ENCODE measurements around the gene FLVCR2. TPM values are rescaled to one million over a fixed set of nuclear protein-coding genes. Genes with fewer than 3 reads are reported as not detected.

Gene FLVCR2
- total RNA-seq, 1 experiment from 2014 or later = 7.0 TPM

- no peak for DNase-seq (ENCODE audit: low read depth)
- in situ Hi-C loops (cut with HindIII; ENCODE audit: low pct_unique_long_range_greater_than_20kb, low sequenced_read_pairs) = loop anchor here (25.0 kb wide), 1 partner anchor 414 kb away; the partner anchor contains the start of gene NEK9
Measured at GRCh38 chr14:75551021-75551420, 27.4 kb upstream of the FLVCR2 start.

DNA sequence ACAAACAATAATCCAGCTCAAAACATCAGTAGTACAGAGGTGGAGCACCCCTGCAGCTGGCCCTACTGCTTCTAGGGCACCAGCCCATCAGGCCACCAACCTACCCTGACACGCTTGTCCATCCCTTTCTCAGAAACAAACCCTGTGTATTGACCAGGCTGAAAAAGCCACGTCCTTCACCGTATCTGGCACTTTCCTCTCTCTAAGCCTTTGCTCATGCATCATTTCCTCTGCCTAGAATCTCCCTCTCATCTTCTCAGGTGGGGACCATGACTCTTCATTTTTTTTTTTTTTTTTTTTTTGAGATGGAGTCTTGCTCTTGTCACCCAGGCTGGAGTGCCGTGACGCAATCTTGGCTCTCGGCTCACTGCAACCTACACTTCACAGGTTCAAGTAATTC lies 25.3 kb upstream of the FLVCR2 start:
- in situ Hi-C loops (cut with HindIII; ENCODE audit: low pct_unique_long_range_greater_than_20kb, low sequenced_read_pairs) = loop anchor here (25.0 kb wide), 1 partner anchor 416 kb away; the partner anchor contains the start of gene NEK9
- no peak for DNase-seq (ENCODE audit: low read depth)

- no peak for DNase-seq (ENCODE audit: low read depth)
- in situ Hi-C loops (cut with HindIII; ENCODE audit: low pct_unique_long_range_greater_than_20kb, low sequenced_read_pairs) = loop anchor here (25.0 kb wide), 1 partner anchor 417 kb away; the partner anchor contains the start of gene NEK9
Measured at GRCh38 chr14:75553761-75554364, 24.6 kb upstream of the FLVCR2 start.

GRCh38 chr14:75554482-75554881 lies 23.9 kb upstream of the FLVCR2 start:
- in situ Hi-C loops (cut with HindIII; ENCODE audit: low pct_unique_long_range_greater_than_20kb, low sequenced_read_pairs) = loop anchor here (25.0 kb wide), 1 partner anchor 417 kb away; the partner anchor contains the start of gene NEK9
- DNase-seq (ENCODE audit: low read depth) = no peak

- DNase-seq (ENCODE audit: low read depth) = no peak
- in situ Hi-C loops (cut with HindIII; ENCODE audit: low pct_unique_long_range_greater_than_20kb, low sequenced_read_pairs) = loop anchor here (25.0 kb wide), 1 partner anchor 421 kb away; the partner anchor contains the start of gene NEK9
Measured at GRCh38 chr14:75558440-75558839, 20.0 kb upstream of the FLVCR2 start.

DNA sequence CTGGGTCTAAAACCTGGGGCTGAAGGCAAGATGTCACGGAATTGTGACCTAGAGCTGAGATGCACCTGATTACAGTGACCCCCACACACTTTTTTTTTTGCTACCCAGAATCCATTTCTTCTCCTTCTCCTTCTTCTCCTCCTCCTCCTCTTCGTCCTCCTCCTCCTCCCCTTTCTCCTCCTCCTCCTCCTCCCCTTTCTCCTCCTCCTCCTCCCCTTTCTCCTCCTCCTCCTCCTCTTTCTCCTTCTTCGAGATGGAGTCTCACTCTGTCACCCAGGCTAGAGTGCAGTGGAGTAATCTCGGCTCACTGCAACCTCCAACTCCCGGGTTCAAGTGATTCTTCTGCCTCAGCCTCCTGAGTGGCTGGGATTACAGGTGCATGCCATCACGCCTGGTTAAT lies 19.4 kb upstream of the FLVCR2 start:
- in situ Hi-C loops (cut with HindIII; ENCODE audit: low pct_unique_long_range_greater_than_20kb, low sequenced_read_pairs) = loop anchor here (25.0 kb wide), 1 partner anchor 422 kb away; the partner anchor contains the start of gene NEK9
- DNase-seq (ENCODE audit: low read depth) = no peak

DNA sequence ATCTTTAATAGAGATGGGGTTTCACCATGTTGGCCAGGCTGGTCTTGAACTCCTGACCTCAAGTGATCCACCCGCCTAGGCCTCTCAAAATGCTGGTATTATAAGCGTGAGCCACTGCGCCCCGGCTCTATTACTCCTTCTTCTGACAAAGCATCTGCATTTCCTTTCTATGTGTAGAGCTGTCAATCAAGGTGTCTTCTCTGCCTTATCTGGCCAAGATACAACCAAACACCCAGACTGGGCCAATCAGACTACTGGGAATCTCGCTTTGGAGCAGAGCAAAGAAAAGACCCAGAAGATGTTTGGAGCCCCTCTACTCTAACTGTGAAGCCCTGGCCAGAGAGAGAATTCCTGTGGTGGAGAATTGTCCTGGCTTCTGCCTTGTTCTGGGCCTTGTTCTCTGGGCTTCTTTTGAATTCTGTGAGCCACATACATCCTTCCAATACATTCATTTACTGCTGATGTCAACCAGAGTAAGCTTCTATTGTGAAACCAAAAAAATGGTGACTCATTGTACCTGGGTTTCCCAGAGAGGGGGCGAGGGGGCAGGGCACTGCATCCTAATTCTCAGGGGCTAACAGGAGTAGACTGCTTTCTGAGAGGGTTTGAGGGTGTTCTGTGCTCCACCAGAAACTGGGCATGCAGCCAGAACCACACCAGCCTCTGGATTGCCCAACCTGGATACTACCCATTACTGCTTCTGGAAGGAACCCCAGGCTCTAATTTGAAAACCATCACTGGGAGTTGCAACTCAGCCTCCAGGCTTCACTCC lies 18.8 kb upstream of the FLVCR2 start:
- no peak for DNase-seq (ENCODE audit: low read depth)
- in situ Hi-C loops (cut with HindIII; ENCODE audit: low pct_unique_long_range_greater_than_20kb, low sequenced_read_pairs) = loop anchor here (25.0 kb wide), 1 partner anchor 422 kb away; the partner anchor contains the start of gene NEK9

- in situ Hi-C loops (cut with HindIII; ENCODE audit: low pct_unique_long_range_greater_than_20kb, low sequenced_read_pairs) = loop anchor here (25.0 kb wide), 1 partner anchor 424 kb away; the partner anchor contains the start of gene NEK9
- DNase-seq (ENCODE audit: low read depth) = peak; percentile 81
Measured at GRCh38 chr14:75561013-75561432, 17.4 kb upstream of the FLVCR2 start.

- peak; percentile 45 for DNase-seq (ENCODE audit: low read depth)
- in situ Hi-C loops (cut with HindIII; ENCODE audit: low pct_unique_long_range_greater_than_20kb, low sequenced_read_pairs) = loop anchor here (25.0 kb wide), 1 partner anchor 425 kb away; the partner anchor contains the start of gene NEK9
Measured at GRCh38 chr14:75562089-75562488, 16.3 kb upstream of the FLVCR2 start.

- in situ Hi-C loops (cut with HindIII; ENCODE audit: low pct_unique_long_range_greater_than_20kb, low sequenced_read_pairs) = loop anchor here (25.0 kb wide), 1 partner anchor 425 kb away; the partner anchor contains the start of gene NEK9
Measured at GRCh38 chr14:75562489-75562888, 15.9 kb upstream of the FLVCR2 start.

DNA sequence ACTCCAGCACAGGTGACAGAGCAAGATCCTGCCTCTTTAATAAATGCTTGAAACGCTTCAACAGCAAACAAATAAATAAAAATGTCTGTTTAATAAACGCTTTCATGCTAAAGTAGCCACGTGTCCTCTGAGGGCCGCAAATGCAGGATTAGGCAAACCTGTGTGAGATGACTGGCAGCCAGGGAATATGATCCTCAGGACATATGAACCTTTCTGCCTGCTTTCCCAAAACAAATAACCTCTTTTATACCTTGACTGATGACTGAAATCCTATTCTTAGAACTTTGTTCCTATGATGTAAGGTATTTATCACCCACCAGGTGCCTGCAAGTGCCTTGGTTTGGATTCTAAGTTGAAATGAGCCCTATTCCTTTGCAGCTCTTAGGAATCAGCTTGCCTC lies 14.5 kb upstream of the FLVCR2 start:
- no peak for DNase-seq (ENCODE audit: low read depth)
- in situ Hi-C loops (cut with HindIII; ENCODE audit: low pct_unique_long_range_greater_than_20kb, low sequenced_read_pairs) = loop anchor here (25.0 kb wide), 1 partner anchor 427 kb away; the partner anchor contains the start of gene NEK9

More at GRCh38 chr14:75562489-75562888, 15.9 kb upstream of the FLVCR2 start:
- no peak for DNase-seq (ENCODE audit: low read depth)

GRCh38 chr14:75565056-75565455 lies 13.4 kb upstream of the FLVCR2 start:
- DNase-seq (ENCODE audit: low read depth) = no peak
- in situ Hi-C loops (cut with HindIII; ENCODE audit: low pct_unique_long_range_greater_than_20kb, low sequenced_read_pairs) = loop anchor here (25.0 kb wide), 1 partner anchor 428 kb away; the partner anchor contains the start of gene NEK9

DNA sequence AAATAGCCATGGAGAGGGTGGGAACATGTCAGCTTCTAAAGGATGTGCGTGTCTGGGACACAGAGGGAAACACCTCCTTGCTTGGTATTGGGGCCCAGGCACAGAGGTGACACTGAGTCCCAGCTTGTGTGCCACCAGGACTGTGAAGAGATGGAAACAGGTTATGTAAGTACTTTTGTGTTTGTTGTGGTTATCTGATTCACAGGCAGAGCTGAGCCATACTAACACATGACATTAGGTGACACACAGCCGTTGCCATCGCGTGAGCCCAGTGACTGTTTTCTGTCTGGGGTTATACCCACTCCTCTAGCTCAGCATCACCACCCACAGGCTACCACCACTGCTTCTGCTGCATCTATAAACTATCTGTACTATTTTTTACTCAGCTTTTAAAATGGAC lies 12.1 kb upstream of the FLVCR2 start:
- DNase-seq (ENCODE audit: low read depth) = peak; percentile 43
- in situ Hi-C loops (cut with HindIII; ENCODE audit: low pct_unique_long_range_greater_than_20kb, low sequenced_read_pairs) = loop anchor here (25.0 kb wide), 1 partner anchor 429 kb away; the partner anchor contains the start of gene NEK9

GRCh38 chr14:75566752-75567151 lies 11.7 kb upstream of the FLVCR2 start:
- in situ Hi-C loops (cut with HindIII; ENCODE audit: low pct_unique_long_range_greater_than_20kb, low sequenced_read_pairs) = loop anchor here (25.0 kb wide), 1 partner anchor 429 kb away; the partner anchor contains the start of gene NEK9

DNA sequence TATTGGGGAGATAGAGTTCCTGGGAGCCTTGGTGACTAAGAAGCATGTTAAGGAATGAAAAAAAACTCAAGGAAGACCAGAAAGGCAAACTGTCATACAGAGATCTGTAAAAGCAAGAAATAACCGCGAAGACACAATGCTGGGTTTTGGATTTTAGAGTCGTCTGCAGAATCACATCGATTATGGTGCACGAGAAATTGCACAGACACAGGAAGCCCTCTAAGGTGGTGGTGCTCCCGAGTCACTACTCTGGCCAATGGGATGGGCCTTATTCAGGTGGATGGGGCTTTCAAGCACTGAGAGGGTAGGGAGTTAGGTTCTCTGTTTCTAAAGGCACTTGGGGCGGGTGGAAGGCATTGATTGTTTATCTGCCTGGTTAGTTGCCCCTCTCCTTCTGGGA lies 10.3 kb upstream of the FLVCR2 start:
- DNase-seq (ENCODE audit: low read depth) = no peak
- in situ Hi-C loops (cut with HindIII; ENCODE audit: low pct_unique_long_range_greater_than_20kb, low sequenced_read_pairs) = loop anchor here (25.0 kb wide), 1 partner anchor 431 kb away; the partner anchor contains the start of gene NEK9

More at GRCh38 chr14:75566752-75567151, 11.7 kb upstream of the FLVCR2 start:
- no peak for DNase-seq (ENCODE audit: low read depth)

DNA sequence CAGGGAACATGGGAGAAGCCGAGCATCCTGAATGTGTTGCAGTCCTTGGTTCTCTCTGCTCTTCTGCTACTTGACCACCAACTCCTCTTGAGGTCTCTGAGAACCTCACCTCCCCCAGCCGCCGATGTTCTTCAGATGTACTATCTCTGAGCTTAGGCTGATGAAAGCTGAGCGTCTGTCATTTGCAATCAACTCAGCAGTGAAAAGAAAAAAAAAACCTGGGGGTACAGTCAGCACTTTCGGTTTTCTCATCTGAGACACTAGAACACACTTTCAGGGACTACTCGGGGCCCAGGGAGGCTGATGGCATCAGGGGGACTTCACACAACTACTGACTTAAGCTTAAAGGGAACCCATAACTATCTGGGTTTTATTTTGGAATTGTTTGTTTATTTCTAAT lies 9.6 kb upstream of the FLVCR2 start:
- DNase-seq (ENCODE audit: low read depth) = no peak
- in situ Hi-C loops (cut with HindIII; ENCODE audit: low pct_unique_long_range_greater_than_20kb, low sequenced_read_pairs) = loop anchor here (25.0 kb wide), 1 partner anchor 431 kb away; the partner anchor contains the start of gene NEK9

DNA sequence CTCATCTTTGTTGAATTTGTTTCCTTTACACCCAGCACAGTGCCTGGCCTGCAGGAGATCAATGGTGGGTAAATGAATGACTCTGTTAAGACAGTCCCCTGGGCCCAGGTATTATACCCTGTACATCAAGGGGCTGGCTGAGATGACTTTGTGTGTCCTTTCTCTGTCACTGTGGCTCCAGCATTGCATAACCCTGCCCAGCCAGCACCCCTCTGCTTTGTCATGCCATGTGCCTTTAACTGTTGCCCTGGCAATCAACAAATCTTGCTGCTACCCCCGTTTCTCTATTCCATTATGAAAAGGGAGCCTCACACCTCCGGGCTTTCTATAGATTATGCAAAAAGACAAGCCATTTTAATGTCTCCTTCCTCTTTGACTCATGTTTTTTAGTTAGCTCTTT lies 7.6 kb upstream of the FLVCR2 start:
- DNase-seq (ENCODE audit: low read depth) = no peak
- in situ Hi-C loops (cut with HindIII; ENCODE audit: low pct_unique_long_range_greater_than_20kb, low sequenced_read_pairs) = loop anchor here (25.0 kb wide), 1 partner anchor 433 kb away; the partner anchor contains the start of gene NEK9

DNA sequence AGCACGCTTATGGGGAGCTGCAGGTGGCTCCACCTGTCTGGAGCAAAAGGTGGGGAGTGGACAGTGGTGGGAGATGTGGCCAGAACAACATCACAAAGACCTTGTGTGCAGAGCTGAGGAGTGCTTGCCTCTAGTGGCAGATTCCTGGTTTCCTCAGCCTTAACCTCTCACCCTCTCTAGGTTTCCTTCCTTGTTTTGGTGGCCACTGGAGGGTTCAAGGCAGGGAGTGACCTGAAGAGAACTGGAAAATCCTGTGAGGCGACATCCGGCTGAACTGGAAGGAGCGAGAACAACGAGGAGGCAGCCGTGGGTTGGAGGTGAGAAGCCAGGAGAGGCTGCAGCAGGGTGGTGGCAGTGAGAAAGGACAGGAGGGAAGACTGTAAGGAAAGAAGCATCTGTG lies 6.3 kb upstream of the FLVCR2 start:
- in situ Hi-C loops (cut with HindIII; ENCODE audit: low pct_unique_long_range_greater_than_20kb, low sequenced_read_pairs) = loop anchor here (25.0 kb wide), 1 partner anchor 435 kb away; the partner anchor contains the start of gene NEK9
- no peak for DNase-seq (ENCODE audit: low read depth)

All from Caki2 (cell line).